GM19468 (cell line): ENCODE results near the gene RAD51B.
A peak's percentile ranks its signal among the peaks of the same experiment; 100 is the strongest.
"Not testable (repeated sequence)": the region's sequence is repeated elsewhere in the genome, so short reads cannot be mapped to it uniquely, and the experiment has no call there.

Experiments
- ATAC-seq: cut with Tn5 transposase; IDR thresholded peaks from one replicate; pipeline ENCODE4 v1.9.1; 2021; ENCODE audit warnings: mild to moderate bottlenecking, moderate library complexity, moderate number of reproducible peaks; ENCODE audit not compliant: unreplicated experiment; ENCODE audit errors: extremely low read depth

The RAD51B gene

DNA sequence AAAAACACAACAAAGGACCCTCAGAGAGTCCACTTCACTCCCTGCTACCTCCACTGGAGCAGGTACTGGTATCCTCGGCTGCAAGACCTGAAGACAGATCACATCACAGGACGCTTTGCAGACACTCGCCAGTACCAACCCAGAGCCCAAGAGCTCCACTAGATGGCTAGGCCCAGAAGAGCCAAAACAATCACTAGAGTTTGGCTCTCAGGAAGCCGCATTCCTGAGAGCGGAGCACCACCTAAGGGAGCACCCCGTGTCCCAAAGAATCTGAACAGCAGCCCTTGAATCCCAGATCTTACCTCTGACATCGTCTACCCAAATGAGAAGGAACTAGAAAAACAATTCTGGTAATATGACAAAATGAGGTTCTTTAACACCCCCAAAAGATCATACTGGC, 399.8 kb downstream of the RAD51B start:
- ATAC-seq: no peak

GRCh38 chr14:68221046-68221445, 401.5 kb downstream of the RAD51B start:
- ATAC-seq: not testable (repeated sequence)

DNA sequence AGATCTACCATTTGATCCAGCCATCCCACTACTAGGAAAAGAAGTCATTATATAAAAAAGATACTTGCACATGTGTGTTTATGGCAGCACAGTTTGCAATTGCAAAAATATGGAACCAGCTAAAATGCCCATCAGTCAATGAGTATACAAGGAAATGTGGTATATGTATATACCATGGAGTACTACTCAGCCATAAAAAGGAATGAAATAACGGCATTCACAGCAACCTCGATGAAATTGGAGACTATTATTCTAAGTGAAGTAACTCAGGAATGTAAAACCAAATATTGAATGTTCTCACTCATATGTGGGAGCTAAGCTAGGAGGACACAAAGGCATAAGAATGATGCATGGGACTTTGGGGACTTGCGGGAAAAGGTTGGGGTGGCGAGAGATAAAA, 402.6 kb downstream of the RAD51B start:
- no peak for ATAC-seq

GRCh38 chr14:68222726-68223125, 403.1 kb downstream of the RAD51B start:
- no peak for ATAC-seq

DNA sequence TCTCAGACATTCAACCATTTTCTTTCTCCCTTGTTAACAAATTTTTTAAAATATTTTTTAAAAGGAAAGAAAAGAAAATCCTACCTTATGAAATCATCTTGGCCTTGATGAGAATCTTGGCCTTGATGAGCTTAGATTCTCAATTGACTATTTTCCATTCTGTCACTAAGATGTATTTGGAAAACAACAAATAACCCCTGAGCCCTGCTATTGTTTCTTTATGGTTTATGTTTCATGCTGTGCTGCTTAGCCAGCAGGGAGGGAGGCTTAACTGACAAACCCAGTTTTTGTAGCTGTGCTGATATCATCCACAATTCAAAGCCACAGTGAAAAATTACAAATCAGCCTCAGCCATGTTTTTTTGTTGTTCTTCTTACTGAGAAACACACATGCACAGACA, 404.1 kb downstream of the RAD51B start:
- ATAC-seq: no peak

- no peak for ATAC-seq
Measured at GRCh38 chr14:68225321-68225720, 405.7 kb downstream of the RAD51B start.

DNA sequence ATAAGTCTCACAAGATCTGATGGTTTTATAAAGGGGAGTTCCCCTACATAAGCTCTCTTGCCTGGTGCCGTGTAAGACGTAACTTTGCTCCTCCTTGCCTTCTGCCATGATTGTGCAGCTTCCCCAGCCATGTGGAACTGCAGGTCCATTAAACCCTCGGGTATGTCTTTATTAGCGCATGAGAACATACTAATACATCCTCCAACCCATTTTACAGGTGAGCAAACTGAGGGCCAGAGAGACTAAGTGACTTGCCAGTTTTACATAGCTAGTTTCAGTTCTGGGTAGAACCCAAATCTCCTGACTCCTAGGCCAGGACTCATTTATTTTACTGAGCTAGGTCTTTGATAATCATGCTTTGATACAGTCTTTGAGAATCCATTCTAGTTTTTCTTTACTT, 406.9 kb downstream of the RAD51B start:
- ATAC-seq: no peak

GRCh38 chr14:68228656-68229055, 409.1 kb downstream of the RAD51B start:
- ATAC-seq: no peak

DNA sequence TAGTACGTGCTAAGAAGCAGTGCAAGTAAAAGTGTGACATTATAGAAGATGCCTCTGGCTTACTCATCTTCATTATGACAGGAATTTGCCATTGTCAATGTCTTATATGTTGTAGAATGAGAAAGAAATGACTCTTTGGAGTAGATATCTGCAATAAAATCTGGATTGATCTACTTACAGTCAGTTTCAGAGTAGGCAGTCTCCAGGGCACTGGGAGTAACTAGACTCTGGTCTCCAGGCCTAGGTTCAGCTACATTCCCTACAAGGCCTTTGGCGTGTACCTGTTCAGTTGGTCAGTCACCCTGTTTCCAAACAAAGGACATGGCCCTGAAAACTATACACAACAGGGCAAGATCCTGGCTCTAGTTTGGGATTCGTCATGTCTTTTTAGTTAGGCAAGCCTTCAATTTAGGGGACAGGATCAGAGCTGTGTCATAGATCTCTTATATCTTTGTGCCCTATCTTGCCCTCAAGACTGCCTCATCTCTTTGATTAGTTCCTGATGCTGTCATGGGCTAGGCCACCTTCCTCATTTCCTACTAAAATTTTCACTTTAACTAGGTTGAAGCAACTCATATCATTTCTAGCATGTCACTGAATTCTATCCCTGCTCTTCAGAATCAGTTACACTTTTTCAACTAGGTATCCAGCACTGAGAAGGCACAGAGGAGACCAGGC, 410.0 kb downstream of the RAD51B start:
- no peak for ATAC-seq

DNA sequence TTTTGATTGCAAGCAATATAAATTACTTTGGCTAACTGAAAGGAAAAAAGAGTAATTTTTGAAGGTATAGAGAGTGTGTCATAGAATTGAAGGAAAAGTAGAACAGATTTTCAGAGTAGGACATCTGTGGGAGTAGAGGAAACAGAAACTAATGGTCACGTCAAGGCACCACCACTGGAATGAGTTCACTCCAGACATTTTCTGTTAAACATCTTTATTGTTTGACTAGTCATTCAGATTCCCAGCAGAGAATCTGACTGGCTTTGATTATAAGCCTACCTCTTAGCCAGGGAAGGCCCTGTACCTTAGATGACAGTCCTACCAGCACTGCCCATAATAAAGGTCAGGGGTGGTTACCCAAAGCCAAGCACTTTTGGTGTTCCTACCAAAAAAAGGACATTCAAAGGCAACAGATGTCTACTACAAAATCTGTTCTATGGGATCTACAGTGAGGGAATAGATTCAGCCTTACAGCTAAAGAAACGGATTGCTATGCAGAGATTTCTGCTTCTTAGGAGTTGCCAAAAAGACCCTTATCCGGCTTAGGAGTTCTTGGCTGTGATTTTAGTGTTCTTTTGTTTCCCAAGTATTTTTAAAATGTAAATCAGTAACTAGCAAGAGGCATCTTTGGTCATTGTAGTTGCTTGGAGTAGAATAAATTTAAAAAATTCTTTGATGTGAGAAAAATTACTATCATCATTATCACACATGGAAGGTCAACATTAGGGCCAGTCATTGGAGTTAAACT, 410.8 kb downstream of the RAD51B start:
- no peak for ATAC-seq

GRCh38 chr14:68230950-68231717, 411.6 kb downstream of the RAD51B start:
- no peak for ATAC-seq

GRCh38 chr14:68231898-68232297, 412.3 kb downstream of the RAD51B start:
- no peak for ATAC-seq

GRCh38 chr14:68232300-68233055, 412.9 kb downstream of the RAD51B start:
- ATAC-seq: peak; percentile 29

DNA sequence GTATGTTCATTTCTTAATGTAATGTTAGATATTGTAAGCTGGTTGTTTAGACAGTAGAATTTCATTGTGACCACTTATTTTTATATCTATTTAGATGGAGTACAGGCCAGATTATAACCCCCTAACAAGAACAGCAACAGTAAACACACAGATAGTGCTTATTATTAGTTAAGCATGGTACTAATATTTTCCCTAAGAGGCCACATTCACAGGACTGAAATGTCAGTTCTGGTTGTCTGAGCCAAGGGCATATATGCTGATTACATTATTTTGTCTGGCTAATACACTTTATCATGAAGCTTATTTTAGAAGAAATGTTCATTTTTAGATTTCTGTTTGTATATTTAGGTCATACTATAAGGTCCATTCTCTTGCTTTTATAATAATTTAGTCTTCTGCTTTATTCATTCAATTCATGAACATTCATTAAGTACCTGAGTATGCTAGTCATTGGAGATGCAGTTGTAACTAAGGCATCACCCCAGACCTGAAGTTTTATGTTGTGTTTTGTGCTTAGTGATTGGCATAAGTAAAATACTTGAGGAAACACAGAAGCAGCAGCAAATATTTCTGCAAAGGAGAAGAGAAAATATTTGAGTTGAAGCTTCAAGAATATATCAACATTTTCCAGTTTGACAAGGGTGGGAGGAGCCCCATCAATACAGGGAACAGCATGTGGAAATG, 413.7 kb downstream of the RAD51B start:
- ATAC-seq: no peak

GRCh38 chr14:68234101-68234905, 414.7 kb downstream of the RAD51B start:
- ATAC-seq: no peak

DNA sequence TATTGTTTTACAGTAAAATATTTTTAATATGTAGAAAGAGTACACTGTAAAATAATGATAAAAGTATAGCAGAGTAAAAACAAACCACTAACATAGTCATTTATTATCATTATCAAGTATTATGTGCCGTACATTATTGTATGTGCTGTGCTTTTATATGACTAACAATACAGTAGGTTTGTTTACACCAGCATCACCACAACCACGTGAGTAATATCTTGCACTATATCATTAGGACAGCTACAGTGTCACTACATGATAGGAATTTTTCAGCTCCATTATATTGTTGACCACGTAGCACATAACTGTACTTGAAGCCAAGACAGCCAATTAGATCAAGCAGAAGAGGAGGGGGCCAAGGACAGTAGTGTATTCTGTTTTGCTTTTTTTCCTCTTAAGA, 415.4 kb downstream of the RAD51B start:
- ATAC-seq: no peak

DNA sequence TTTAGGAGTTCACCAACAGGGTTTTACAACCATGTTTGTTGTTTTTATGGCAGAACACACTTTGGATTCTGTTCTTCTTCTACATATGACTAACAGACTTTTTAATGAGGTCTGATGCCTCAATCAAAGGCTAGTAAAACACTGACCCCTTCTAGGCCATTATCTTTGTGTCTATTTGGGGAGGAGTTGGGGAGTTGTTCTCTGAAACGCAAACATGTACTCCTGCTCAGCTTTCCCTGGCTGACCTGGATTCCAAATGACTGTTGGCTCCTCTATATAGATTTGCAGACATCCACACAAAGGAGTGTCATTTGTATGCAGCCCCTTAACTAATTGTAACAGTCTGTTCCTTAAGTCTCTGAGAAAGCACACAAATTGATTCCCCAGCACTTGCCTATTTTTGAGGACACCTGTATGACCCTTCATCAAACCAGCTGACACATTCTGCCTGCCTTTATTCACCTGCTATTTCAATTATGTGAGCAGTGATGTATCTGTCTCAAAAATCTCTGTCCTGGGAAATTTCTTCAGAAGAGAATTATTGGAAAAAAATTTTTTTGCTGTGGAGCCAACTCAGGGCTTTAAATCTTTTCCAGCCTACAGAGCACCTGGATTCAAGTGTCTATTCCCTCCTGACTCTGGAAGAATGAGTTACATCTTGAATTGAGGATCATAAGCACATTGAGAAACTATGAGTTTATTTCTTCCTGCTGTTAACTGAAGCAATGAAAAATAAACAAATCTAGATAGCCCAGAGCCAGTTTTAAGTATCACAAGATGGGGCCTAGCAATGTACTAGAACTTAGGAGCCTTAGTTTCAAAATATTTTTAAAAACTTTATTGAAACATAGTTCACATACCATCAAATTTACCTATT, 417.2 kb downstream of the RAD51B start:
- ATAC-seq: no peak

GRCh38 chr14:68238551-68238950, 419.0 kb downstream of the RAD51B start:
- ATAC-seq: no peak
